Chondrocyte (in vitro differentiated cells): ENCODE measurements around the gene DDX17. TPM values are rescaled to one million over a fixed set of nuclear protein-coding genes. Genes with fewer than 3 reads are reported as not detected.

Experiments used
- DNase-seq: peaks from one replicate; pipeline ENCODE4 v3.0.0; 2021; ENCODE audit warnings: mixed read lengths, low spot score
- H3K27ac Mint-ChIP-seq: one replicate; pipeline ENCODE4 v1.8.0; 2021; ENCODE audit warnings: mild to moderate bottlenecking, moderate library complexity, mixed read lengths; ENCODE audit not compliant: unreplicated experiment
- H3K27me3 Mint-ChIP-seq: 2 replicates; pipeline ENCODE4 v1.8.0; 2021; ENCODE audit warnings: low read depth, mixed read lengths
- H3K36me3 Mint-ChIP-seq: 2 replicates; pipeline ENCODE4 v1.8.0; 2021; ENCODE audit warnings: low read depth, mixed read lengths
- H3K4me1 Mint-ChIP-seq: 2 replicates; pipeline ENCODE4 v1.8.0; 2021; ENCODE audit warnings: low read depth, mild to moderate bottlenecking, mixed read lengths
- H3K4me3 Mint-ChIP-seq: one replicate; pipeline ENCODE4 v1.8.0; 2021; ENCODE audit warnings: mild to moderate bottlenecking, moderate library complexity, mixed read lengths; ENCODE audit not compliant: unreplicated experiment
- H3K9me3 Mint-ChIP-seq: 2 replicates; pipeline ENCODE4 v1.8.0; 2021; ENCODE audit warnings: low read depth, mixed read lengths
- CTCF ChIP-seq: fragments of 200-600 bp; sonication (generic); IDR thresholded peaks from 2 replicates; pipeline ENCODE4 v1.5.0; 2021; ENCODE audit warnings: antibody characterized with exemption, mild to moderate bottlenecking, moderate library complexity
- total RNA-seq: library from RNA; stranded (reverse); gene quantifications from 3 replicates; pipeline ENCODE4 v1.2.1, GENCODE V29; 2021

The DDX17 gene
- total RNA-seq, 1 donor from 2014 or later: 321 TPM

GRCh38 chr22:38433871-38434270 lies 72.2 kb downstream of the DDX17 start:
- Mint-ChIP-seq H3K4me3 (no peak overlapping the region), H3K36me3 (no peaks in the 10 kb centered on the region), H3K4me1 (no peaks in the 10 kb centered on the region), H3K9me3 (no peaks in the 10 kb centered on the region), H3K27ac (no peak overlapping the region), H3K27me3 (no peaks in the 10 kb centered on the region)
- TF ChIP-seq CTCF: no peak
- no peak for DNase-seq

Other genes with a start within 250 kb of the DDX17 start
- gene TMEM184B, start 233.3 kb downstream of the DDX17 start, total RNA-seq: 117 to 121 TPM (median 121 TPM) in 3 replicates
- 126 to 132 TPM (median 129 TPM) in 3 replicates for gene CSNK1E, start 188.9 kb downstream of the DDX17 start, total RNA-seq
- gene KCNJ4, start 51.1 kb downstream of the DDX17 start, total RNA-seq: 0.27 to 0.33 TPM (median 0.27 TPM) in 3 replicates
- 127 to 137 TPM (median 134 TPM) in 3 replicates for gene KDELR3, start 38.2 kb downstream of the DDX17 start, total RNA-seq
- gene DMC1, start 63.9 kb upstream of the DDX17 start, total RNA-seq: 0.51 to 1.2 TPM (median 0.82 TPM) in 3 replicates
- 1.5 to 5.4 TPM (median 1.8 TPM) in 3 replicates for gene FAM227A, start 150.1 kb upstream of the DDX17 start, total RNA-seq
- 29.9 to 44.5 TPM (median 33.5 TPM) in 3 replicates for gene CBY1, start 150.3 kb upstream of the DDX17 start, total RNA-seq
- gene TOMM22, start 175.6 kb upstream of the DDX17 start, total RNA-seq: 44.8 to 54.1 TPM (median 47.7 TPM) in 3 replicates
- gene JOSD1, start 194.6 kb upstream of the DDX17 start, total RNA-seq: 80.3 to 87.0 TPM (median 85.7 TPM) in 3 replicates
- 37.7 to 58.6 TPM (median 43.3 TPM) in 3 replicates for gene GTPBP1, start 199.6 kb upstream of the DDX17 start, total RNA-seq
- 89.6 to 124 TPM (median 124 TPM) in 3 replicates for gene SUN2, start 249.7 kb upstream of the DDX17 start, total RNA-seq